Measurements from ENCODE around the gene CGB3.
A peak's percentile ranks its signal among the peaks of the same experiment; 100 is the strongest.
"Not testable (repeated sequence)": the region's sequence is repeated elsewhere in the genome, so short reads cannot be mapped to it uniquely, and the experiment has no call there.

Gene CGB3

GRCh38 chr19:49024233-49024632 is at the start of gene CGB3:
Gene CGB3 (minus strand): TSS chr19:49024333. CDS start chr19:49023971, 362 bp downstream.
- not testable (repeated sequence) for H3K9ac ChIP-seq (ENCODE audit: low read depth, low read length); H3K4me1 ChIP-seq (ENCODE audit: control insufficient read depth, insufficient read depth, low read length); H3K9me3 ChIP-seq (ENCODE audit: control insufficient read depth, insufficient read depth, low read length); H3K36me3 ChIP-seq (ENCODE audit: control insufficient read depth, insufficient read depth, low read length); H3K4me3 ChIP-seq (ENCODE audit: low read depth, low read length); H3K27ac ChIP-seq (ENCODE audit: low read depth, low read length)
- H3K27me3 ChIP-seq (ENCODE audit: control insufficient read depth, insufficient read depth, low read length): peaks cover 12% of the 10 kb centered on the region

- no peaks in the 10 kb centered on the region for H3K4me1 ChIP-seq (ENCODE audit: control insufficient read depth, insufficient read depth, low read length)
Observed at GRCh38 chr19:49071860-49072547, 47.9 kb upstream of the CGB3 start.

GRCh38 chr19:49070416-49070815 is 46.3 kb upstream of the CGB3 start:
- H3K36me3 ChIP-seq (ENCODE audit: control insufficient read depth, insufficient read depth, low read length): no peaks in the 10 kb centered on the region
- H3K4me3 ChIP-seq (ENCODE audit: low read depth, low read length): no peak overlapping the region
- no peak overlapping the region for H3K9ac ChIP-seq (ENCODE audit: low read depth, low read length)
- no peaks in the 10 kb centered on the region for H3K9me3 ChIP-seq (ENCODE audit: control insufficient read depth, insufficient read depth, low read length)
- no peak overlapping the region for H3K27ac ChIP-seq (ENCODE audit: low read depth, low read length)
- H3K27me3 ChIP-seq (ENCODE audit: control insufficient read depth, insufficient read depth, low read length): peaks cover 84% of the 10 kb centered on the region
- peaks cover 9% of the 10 kb centered on the region for H3K4me1 ChIP-seq (ENCODE audit: control insufficient read depth, insufficient read depth, low read length)

More at GRCh38 chr19:49071860-49072547, 47.9 kb upstream of the CGB3 start:
- Histone ChIP-seq H3K27me3 (ENCODE audit: control insufficient read depth, insufficient read depth, low read length) (peaks cover 69% of the 10 kb centered on the region), H3K9me3 (ENCODE audit: control insufficient read depth, insufficient read depth, low read length) (no peaks in the 10 kb centered on the region), H3K27ac (ENCODE audit: low read depth, low read length) (no peak overlapping the region), H3K9ac (ENCODE audit: low read depth, low read length) (no peak overlapping the region), H3K36me3 (ENCODE audit: control insufficient read depth, insufficient read depth, low read length) (no peaks in the 10 kb centered on the region), H3K4me3 (ENCODE audit: low read depth, low read length) (peak overlapping the region; percentile 43; the same call in 1 of the 2 replicates)

- H3K36me3 ChIP-seq (ENCODE audit: control insufficient read depth, insufficient read depth, low read length): no peaks in the 10 kb centered on the region
Observed at GRCh38 chr19:49069026-49069425, 44.9 kb upstream of the CGB3 start.

GRCh38 chr19:49067554-49067953 is 43.4 kb upstream of the CGB3 start:
- Histone ChIP-seq H3K27me3 (ENCODE audit: control insufficient read depth, insufficient read depth, low read length) (peaks cover 69% of the 10 kb centered on the region), H3K36me3 (ENCODE audit: control insufficient read depth, insufficient read depth, low read length) (no peaks in the 10 kb centered on the region), H3K27ac (ENCODE audit: low read depth, low read length) (no peak overlapping the region), H3K4me1 (ENCODE audit: control insufficient read depth, insufficient read depth, low read length) (peaks cover 22% of the 10 kb centered on the region), H3K9ac (ENCODE audit: low read depth, low read length) (no peak overlapping the region), H3K9me3 (ENCODE audit: control insufficient read depth, insufficient read depth, low read length) (no peaks in the 10 kb centered on the region), H3K4me3 (ENCODE audit: low read depth, low read length) (no peak overlapping the region)

More at GRCh38 chr19:49069026-49069425, 44.9 kb upstream of the CGB3 start:
- Histone ChIP-seq H3K4me1 (ENCODE audit: control insufficient read depth, insufficient read depth, low read length) (peaks cover 15% of the 10 kb centered on the region), H3K9me3 (ENCODE audit: control insufficient read depth, insufficient read depth, low read length) (no peaks in the 10 kb centered on the region), H3K27me3 (ENCODE audit: control insufficient read depth, insufficient read depth, low read length) (peaks cover 84% of the 10 kb centered on the region), H3K27ac (ENCODE audit: low read depth, low read length) (no peak overlapping the region), H3K9ac (ENCODE audit: low read depth, low read length) (no peak overlapping the region), H3K4me3 (ENCODE audit: low read depth, low read length) (no peak overlapping the region)

DNA sequence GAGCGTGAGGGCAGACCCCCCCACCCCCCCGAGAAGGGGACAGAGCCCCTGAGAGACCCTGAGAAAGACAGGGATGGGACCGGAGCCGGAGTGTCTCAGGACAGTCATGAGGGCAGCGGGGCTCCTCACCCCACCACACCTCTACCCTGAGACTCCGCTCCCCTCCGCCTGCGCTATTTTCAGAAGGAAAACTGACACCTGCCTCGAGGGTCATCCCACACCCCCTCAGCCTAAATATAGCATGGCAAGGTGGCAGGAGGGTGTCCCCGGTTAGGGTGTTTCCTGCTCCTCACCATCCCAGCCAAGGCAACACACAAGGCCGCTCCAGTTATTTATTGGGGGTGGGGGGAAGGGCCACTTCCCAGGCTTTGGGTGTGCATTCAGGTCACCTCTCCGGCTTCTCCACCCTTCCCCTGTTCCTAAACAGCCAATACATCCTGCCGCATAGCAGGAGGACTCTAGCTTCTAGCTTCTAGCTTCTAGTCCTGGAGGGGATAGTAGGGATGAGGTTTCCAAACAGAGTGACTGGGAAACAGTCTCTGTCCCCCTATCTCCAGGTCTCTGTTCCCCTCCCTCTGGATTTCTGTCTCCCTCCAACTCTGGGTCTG is 41.9 kb upstream of the CGB3 start:
- Histone ChIP-seq H3K36me3 (ENCODE audit: control insufficient read depth, insufficient read depth, low read length) (no peaks in the 10 kb centered on the region), H3K27ac (ENCODE audit: low read depth, low read length) (no peak overlapping the region), H3K27me3 (ENCODE audit: control insufficient read depth, insufficient read depth, low read length) (peaks cover 55% of the 10 kb centered on the region), H3K4me1 (ENCODE audit: control insufficient read depth, insufficient read depth, low read length) (peaks cover 22% of the 10 kb centered on the region), H3K9ac (ENCODE audit: low read depth, low read length) (no peak overlapping the region), H3K9me3 (ENCODE audit: control insufficient read depth, insufficient read depth, low read length) (no peaks in the 10 kb centered on the region), H3K4me3 (ENCODE audit: low read depth, low read length) (no peak overlapping the region)

GRCh38 chr19:49064768-49065611 is 40.9 kb upstream of the CGB3 start, which contains the start of gene NTF4:
Gene NTF4 (minus strand): TSS chr19:49064818. CDS start chr19:49061997, 2,821 bp downstream.
- Histone ChIP-seq H3K4me1 (ENCODE audit: control insufficient read depth, insufficient read depth, low read length) (peaks cover 22% of the 10 kb centered on the region), H3K27ac (ENCODE audit: low read depth, low read length) (peak within 1 kb of the TSS; percentile 35), H3K9ac (ENCODE audit: low read depth, low read length) (no peak within 1 kb of the TSS), H3K9me3 (ENCODE audit: control insufficient read depth, insufficient read depth, low read length) (no peaks in the 10 kb centered on the region), H3K36me3 (ENCODE audit: control insufficient read depth, insufficient read depth, low read length) (no peaks in the 10 kb centered on the region), H3K4me3 (ENCODE audit: low read depth, low read length) (peak within 1 kb of the TSS; percentile 47), H3K27me3 (ENCODE audit: control insufficient read depth, insufficient read depth, low read length) (peaks cover 45% of the 10 kb centered on the region)

GRCh38 chr19:49064029-49064629 is 40.0 kb upstream of the CGB3 start:
- H3K4me3 ChIP-seq (ENCODE audit: low read depth, low read length): peak overlapping the region; percentile 47; the same call in 1 of the 2 replicates
- no peaks in the 10 kb centered on the region for H3K9me3 ChIP-seq (ENCODE audit: control insufficient read depth, insufficient read depth, low read length)
- no peaks in the 10 kb centered on the region for H3K36me3 ChIP-seq (ENCODE audit: control insufficient read depth, insufficient read depth, low read length)
- no peak overlapping the region for H3K27ac ChIP-seq (ENCODE audit: low read depth, low read length)
- H3K9ac ChIP-seq (ENCODE audit: low read depth, low read length): no peak overlapping the region
- peaks cover 22% of the 10 kb centered on the region for H3K4me1 ChIP-seq (ENCODE audit: control insufficient read depth, insufficient read depth, low read length)
- peaks cover 42% of the 10 kb centered on the region for H3K27me3 ChIP-seq (ENCODE audit: control insufficient read depth, insufficient read depth, low read length)

- no peak overlapping the region for H3K27ac ChIP-seq (ENCODE audit: low read depth, low read length)
- H3K36me3 ChIP-seq (ENCODE audit: control insufficient read depth, insufficient read depth, low read length): no peaks in the 10 kb centered on the region
- peaks cover 35% of the 10 kb centered on the region for H3K4me1 ChIP-seq (ENCODE audit: control insufficient read depth, insufficient read depth, low read length)
- peaks cover 45% of the 10 kb centered on the region for H3K27me3 ChIP-seq (ENCODE audit: control insufficient read depth, insufficient read depth, low read length)
- no peaks in the 10 kb centered on the region for H3K9me3 ChIP-seq (ENCODE audit: control insufficient read depth, insufficient read depth, low read length)
- H3K9ac ChIP-seq (ENCODE audit: low read depth, low read length): no peak overlapping the region
- no peak overlapping the region for H3K4me3 ChIP-seq (ENCODE audit: low read depth, low read length)
Observed at GRCh38 chr19:49061445-49061844, 37.3 kb upstream of the CGB3 start.

- H3K27ac ChIP-seq (ENCODE audit: low read depth, low read length): no peak overlapping the region
- no peaks in the 10 kb centered on the region for H3K36me3 ChIP-seq (ENCODE audit: control insufficient read depth, insufficient read depth, low read length)
- H3K9ac ChIP-seq (ENCODE audit: low read depth, low read length): no peak overlapping the region
- H3K4me1 ChIP-seq (ENCODE audit: control insufficient read depth, insufficient read depth, low read length): peaks cover 31% of the 10 kb centered on the region
- H3K9me3 ChIP-seq (ENCODE audit: control insufficient read depth, insufficient read depth, low read length): no peaks in the 10 kb centered on the region
- H3K4me3 ChIP-seq (ENCODE audit: low read depth, low read length): no peak overlapping the region
- H3K27me3 ChIP-seq (ENCODE audit: control insufficient read depth, insufficient read depth, low read length): peaks cover 45% of the 10 kb centered on the region
Observed at GRCh38 chr19:49061000-49061399, 36.9 kb upstream of the CGB3 start.

Measured in HUES48 (cell line).